Panc1 (cell line): ENCODE data around the gene THAP4.

Source experiments
- CTCF ChIP-seq: fragments of 450-650 bp; IDR thresholded peaks from 2 replicates; pipeline ENCODE4 v1.5.1; 2017; ENCODE audit warnings: mild to moderate bottlenecking
- POLR2AphosphoS5 ChIP-seq: IDR thresholded peaks from 2 replicates; pipeline ENCODE4 v1.6.1; 2012; ENCODE audit warnings: mild to moderate bottlenecking, low read depth, low read length, moderate library complexity

GRCh38 chr2:241560883-241561474, 76.0 kb downstream of the THAP4 start:
- no peak for TF ChIP-seq POLR2AphosphoS5
- no peak for TF ChIP-seq CTCF
